ENCODE results near the gene PADI6. TPM values are rescaled to one million over a fixed set of nuclear protein-coding genes. Genes with fewer than 3 reads are reported as not detected.
A peak's percentile ranks its signal among the peaks of the same experiment; 100 is the strongest.

PADI6 gene
- total and polyA plus RNA-seq, 9 of the 15 experiments (the other 6 are each of a cell fraction or from before 2014, with no cell fraction given): not detected

DNA sequence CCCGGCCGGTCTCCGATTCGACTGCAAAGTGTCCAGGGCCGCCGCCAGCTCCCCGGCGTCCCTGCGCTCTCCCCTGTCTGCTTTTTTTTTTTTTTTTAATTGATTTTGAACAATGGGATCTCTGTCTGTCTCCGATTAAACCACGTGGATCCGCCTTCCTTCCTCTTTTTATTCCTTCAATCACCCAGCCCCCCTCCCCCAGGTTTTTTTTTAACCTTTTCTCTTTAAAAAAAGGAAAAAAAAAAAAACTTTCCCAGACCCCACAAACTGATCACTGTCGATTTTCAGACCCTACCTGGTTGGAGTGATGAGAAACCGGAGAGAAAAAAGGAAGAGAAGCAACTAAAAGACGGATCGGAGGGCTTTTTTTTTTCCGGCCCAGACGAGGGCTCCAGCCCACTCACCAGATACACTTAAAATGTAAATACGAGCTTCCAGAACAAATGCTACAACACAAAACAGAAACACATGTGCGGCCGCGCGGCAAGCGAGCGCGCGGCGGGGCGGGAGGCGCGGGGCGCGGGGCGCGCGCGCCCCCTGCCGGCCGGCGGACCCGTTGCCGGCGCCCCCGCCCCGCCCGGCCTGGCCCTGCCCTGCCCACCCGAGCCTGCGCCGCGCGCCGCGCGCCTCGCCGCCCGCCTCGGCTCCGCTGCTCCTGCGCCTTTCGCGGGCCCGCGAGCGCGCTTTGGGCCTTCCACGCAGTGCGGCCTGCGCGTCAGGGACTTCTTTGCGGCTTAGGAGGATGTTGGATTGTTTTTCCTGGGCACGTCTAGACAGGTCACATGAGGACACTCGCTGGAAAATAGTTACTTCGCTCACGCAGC is 67.5 kb downstream of the PADI6 start, which contains the start of gene RCC2 (continued):
- 0 out of 2 replicates have a peak, but pooled peaks have one; percentile 31 for TF ChIP-seq NCOR1 (IDR thresholded peaks at IDR 0.05)
- TF ChIP-seq CBFB (CRISPR knock-in tag; IDR thresholded peaks at IDR 0.05): no peak
- TF ChIP-seq MTA3 (IDR thresholded peaks at IDR 0.05; ENCODE audit: borderline replicate concordance): peak; percentile 67; the same call in 1 of the 2 replicates
- TF ChIP-seq ZNF589 (CRISPR knock-in tag; IDR thresholded peaks at IDR 0.05; ENCODE audit: low read depth): 0 out of 2 replicates have a peak, but pooled peaks have one; percentile 11
- TF ChIP-seq TAF1 (IDR thresholded peaks at IDR 0.05; ENCODE audit: control insufficient read depth, extremely low read depth, insufficient read depth, low read length, severe bottlenecking): peak; percentile 80
- TF ChIP-seq, protein P1, sequence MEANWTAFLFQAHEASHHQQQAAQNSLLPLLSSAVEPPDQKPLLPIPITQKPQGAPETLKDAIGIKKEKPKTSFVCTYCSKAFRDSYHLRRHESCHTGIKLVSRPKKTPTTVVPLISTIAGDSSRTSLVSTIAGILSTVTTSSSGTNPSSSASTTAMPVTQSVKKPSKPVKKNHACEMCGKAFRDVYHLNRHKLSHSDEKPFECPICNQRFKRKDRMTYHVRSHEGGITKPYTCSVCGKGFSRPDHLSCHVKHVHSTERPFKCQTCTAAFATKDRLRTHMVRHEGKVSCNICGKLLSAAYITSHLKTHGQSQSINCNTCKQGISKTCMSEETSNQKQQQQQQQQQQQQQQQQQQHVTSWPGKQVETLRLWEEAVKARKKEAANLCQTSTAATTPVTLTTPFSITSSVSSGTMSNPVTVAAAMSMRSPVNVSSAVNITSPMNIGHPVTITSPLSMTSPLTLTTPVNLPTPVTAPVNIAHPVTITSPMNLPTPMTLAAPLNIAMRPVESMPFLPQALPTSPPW (CRISPR knock-in tag; IDR thresholded peaks at IDR 0.05): peak; percentile 87
- no peak for TF ChIP-seq ELF1 (tag; IDR thresholded peaks at IDR 0.05)
- TF ChIP-seq, protein P2, sequence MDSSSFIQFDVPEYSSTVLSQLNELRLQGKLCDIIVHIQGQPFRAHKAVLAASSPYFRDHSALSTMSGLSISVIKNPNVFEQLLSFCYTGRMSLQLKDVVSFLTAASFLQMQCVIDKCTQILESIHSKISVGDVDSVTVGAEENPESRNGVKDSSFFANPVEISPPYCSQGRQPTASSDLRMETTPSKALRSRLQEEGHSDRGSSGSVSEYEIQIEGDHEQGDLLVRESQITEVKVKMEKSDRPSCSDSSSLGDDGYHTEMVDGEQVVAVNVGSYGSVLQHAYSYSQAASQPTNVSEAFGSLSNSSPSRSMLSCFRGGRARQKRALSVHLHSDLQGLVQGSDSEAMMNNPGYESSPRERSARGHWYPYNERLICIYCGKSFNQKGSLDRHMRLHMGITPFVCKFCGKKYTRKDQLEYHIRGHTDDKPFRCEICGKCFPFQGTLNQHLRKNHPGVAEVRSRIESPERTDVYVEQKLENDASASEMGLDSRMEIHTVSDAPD (CRISPR knock-in tag; IDR thresholded peaks at IDR 0.05): no peak
- no peak for TF ChIP-seq ZNF274 (IDR thresholded peaks at IDR 0.05; ENCODE audit: borderline replicate concordance, low read depth, low read length)
- TF ChIP-seq PURB (CRISPR knock-in tag; IDR thresholded peaks at IDR 0.05; ENCODE audit: low read depth): no peak
- TF ChIP-seq ZBTB7A (IDR thresholded peaks at IDR 0.05; ENCODE audit: borderline replicate concordance, control insufficient read depth, low read depth, low read length): peak; percentile 57; the same call in 1 of the 2 replicates
- TF ChIP-seq ZNF77 (CRISPR knock-in tag; IDR thresholded peaks at IDR 0.05): no peak
- no peak for TF ChIP-seq SRSF3 (IDR thresholded peaks at IDR 0.05; ENCODE audit: insufficient read depth, low read length)
- peak; percentile 86 for TF ChIP-seq SUPT5H (IDR thresholded peaks at IDR 0.05)
- no peak for TF ChIP-seq ZNF586 (CRISPR knock-in tag; conservative IDR thresholded peaks at IDR 0.05)
- no peak for TF ChIP-seq ZNF764 (CRISPR knock-in tag; IDR thresholded peaks at IDR 0.05; ENCODE audit: low read depth)
- TF ChIP-seq HMG20A (CRISPR knock-in tag; conservative IDR thresholded peaks at IDR 0.05): no peak
- no peak for TF ChIP-seq TSC22D4 (tag; IDR thresholded peaks at IDR 0.05)
- no peak for TF ChIP-seq PRDM10 (IDR thresholded peaks at IDR 0.05; ENCODE audit: partially characterized antibody)
- no peak for TF ChIP-seq GATAD2A (IDR thresholded peaks at IDR 0.05)
- TF ChIP-seq, protein P3, sequence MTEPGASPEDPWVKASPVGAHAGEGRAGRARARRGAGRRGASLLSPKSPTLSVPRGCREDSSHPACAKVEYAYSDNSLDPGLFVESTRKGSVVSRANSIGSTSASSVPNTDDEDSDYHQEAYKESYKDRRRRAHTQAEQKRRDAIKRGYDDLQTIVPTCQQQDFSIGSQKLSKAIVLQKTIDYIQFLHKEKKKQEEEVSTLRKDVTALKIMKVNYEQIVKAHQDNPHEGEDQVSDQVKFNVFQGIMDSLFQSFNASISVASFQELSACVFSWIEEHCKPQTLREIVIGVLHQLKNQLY (CRISPR knock-in tag; conservative IDR thresholded peaks at IDR 0.05): no peak
